GM21619 (cell line): ENCODE measurements around the gene EBI3.
"Not testable (repeated sequence)": the region's sequence is repeated elsewhere in the genome, so short reads cannot be mapped to it uniquely, and the experiment has no call there.

ENCODE experiments used
- ATAC-seq: cut with Tn5 transposase; IDR thresholded peaks from one replicate; pipeline ENCODE4 v1.9.1; 2021; ENCODE audit not compliant: unreplicated experiment

Gene EBI3

DNA sequence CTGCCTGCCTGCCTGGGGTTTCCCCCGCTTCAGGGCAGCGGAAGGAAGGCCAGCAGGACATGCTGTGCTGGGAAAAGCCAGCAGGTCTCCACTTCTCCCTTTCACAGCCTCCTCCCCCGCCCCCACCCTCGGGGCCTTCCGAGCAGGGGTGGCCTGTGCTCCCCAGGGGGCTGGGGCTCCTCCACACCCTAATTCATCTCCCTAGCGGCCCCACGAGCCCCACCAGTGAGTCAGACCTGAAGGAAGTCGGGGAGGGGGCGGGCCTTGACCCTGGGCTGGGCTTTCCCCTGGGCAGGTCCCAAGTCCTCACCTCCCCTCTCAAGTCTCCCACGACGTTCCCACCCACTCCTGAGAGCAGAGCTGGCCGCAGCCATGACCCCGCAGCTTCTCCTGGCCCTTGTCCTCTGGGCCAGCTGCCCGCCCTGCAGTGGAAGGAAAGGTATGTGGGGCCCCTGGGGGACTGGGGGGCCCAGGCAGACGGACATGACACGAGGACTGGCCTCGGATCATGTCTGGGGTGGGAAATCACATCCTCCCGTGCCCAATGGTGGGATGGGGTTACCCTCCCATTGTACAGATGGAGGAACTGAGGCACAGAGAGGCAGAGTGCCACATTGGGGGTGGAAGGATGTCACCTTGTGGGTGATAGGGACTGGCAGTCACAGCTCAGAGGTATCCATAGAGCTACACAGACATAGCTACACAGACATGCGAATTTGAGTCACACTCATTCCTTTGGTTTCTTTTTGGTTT is at the start of gene EBI3:
EBI3 (plus strand) TSS at position 345 of the 753 bp plus-strand sequence; CDS start at position 373, 28 bp downstream.
- ATAC-seq = peak; percentile 58

DNA sequence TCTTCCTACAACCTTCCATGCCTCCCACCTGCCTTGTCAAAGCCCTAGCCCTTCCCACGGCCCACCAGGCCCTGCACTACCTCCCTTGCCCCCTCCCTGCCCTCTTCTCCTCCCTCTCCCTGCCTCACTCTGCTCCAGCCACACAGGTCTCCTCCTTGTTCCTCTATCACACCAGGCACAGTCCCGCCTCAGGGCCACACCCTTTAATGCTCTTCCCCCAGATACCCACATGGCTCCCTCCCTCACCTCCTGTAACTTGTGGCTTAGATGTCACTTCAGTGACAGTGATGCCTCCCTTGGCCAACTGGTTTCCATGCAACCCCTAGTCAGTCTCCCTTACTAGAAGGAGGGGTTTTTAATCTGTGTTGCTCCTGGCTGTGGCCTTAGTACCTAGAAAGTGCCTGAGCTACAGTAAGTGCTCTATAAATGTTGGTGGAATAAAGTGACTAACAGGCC is 48.2 kb upstream of the EBI3 start:
- no peak for ATAC-seq

DNA sequence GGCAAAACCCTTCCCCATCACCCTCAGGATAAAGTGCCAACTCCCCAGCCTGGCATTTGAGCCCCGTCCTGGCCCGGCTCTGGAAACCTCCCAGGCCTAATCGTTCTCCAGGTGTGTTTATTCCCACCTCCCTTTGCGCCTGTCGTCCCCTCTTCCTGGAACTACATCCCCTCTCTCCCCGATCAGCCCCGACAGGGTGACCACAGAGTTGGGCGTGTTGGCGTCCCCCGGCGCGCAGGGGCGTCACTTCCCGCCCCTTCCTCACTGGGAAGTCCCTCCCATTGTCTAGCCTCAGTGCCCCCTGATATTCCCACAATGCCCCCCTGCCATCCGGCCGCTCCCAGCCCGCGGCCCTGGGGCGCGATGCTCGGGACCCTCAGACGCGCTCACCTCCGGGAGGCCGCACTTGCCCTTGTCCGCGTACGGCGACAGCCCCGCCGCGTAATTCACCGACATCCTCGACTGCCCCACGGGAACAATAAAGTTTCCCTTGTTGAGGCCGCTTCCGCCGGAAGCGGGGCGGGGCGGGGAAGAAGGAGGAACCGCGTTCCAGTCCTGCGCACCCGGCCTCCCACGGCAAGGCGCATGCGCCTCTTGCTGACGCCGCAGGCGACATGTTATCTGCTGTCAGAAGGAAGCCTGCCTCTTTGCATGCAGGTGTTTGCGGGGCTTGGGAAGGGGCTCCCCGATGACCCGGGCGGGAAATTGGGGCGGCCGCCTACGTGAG is 47.1 kb upstream of the EBI3 start, which contains the start of the genes ANKRD24 and SIRT6:
ANKRD24 (plus strand) TSS at position 606 of the 727 bp plus-strand sequence. CDS start 3,737 bp downstream, outside the sequence.
SIRT6 (minus strand) TSS at position 480 of the 727 bp plus-strand sequence; CDS start at position 456, 24 bp downstream.
- ATAC-seq = peak; percentile 69

DNA sequence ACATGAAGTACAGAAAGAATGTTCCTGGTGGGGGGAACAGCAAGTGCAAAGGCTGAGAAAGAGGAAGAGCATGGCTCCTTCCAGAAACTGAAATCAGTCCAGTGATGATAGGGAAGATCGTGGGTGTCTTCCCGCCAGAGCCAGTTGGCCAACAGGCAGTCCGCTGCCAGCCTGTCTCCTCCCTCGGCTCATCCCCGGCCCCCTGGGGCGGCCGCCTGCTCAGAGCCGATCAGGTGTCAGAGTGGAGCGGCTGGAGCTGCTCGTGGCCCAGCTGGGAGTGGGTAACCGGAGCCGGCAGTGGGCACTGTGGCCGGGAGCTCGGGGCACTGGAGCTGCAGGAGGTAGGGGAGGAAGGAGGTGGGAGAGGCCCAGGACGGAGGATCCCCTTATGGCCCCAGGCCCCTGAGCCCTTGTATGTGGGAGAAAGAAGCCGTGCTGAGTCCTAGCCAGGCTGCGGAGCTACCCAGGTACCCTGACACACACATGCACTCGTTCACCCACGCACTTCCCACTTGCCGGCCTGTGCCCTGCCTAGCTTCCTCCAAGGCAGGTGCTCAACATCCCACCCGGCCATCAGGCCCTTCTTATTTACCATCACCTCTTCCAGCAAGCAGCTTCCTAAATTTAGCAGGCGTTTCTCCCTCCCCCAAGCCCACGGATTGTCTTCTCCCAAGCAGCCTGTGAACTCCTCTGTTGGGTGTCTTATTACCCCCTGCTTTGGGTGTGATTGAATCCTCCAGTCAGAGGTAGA is 45.2 kb upstream of the EBI3 start:
- no peak for ATAC-seq

DNA sequence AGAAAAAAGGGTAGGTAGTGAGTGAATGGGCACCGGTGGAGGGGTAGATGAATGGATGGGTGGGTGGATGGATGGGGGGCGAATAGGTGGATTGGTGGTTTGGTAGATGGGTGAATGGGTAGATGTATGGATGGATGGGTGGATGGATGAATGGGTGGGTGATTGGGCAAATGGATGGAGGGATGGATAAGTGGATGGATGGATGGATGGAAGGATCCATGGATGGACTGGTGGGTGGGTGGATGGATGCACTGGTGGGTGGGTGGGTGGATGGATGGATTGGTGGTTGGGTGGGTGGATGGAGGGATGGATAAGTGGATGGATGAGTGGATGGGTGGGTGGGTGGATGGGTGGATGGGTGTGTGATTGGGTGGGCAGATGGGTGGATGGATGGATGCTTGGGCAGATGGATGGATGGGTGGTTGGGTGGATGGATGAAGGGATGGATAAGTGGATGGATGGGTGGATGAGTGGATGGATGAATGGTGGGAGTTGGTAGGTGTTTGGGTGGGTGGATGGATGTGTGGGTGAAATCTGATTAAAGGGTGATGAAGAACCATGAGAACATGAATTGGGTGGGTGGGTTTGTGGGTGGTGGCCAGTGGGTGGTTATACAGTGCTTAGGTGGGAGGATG is 44.5 kb upstream of the EBI3 start:
- ATAC-seq = no peak

DNA sequence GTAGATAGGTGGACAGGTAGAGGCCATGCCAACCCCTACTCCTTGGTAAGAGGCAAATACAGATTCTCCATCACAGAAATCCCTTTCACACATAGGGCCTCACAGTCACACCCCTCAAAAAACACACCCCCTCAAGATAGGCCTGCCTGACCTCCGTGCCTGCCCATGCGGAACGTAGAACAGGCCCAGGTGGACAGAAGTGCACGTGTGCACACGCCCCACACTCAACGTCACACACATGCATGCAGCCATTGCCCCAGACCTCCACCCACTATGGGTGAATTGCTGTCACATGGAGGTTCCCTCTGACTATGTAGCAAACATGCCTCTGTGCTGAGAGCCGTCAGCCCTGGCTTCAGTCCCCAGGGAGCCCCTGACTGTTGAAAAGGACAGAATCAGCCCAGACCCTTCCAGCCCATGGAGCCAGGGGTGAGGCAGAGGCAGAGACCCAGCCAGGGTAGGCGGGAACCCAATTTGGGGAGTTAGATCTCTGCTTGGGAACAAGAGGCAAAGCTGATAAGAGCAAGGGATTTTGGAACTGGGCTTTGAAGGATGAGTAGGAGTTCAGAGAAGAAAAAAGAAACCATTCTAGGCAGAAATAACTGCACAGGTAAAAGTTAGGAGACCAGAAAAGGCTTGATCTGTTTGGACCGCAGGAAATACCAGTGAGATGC is 43.8 kb upstream of the EBI3 start:
- ATAC-seq = no peak

DNA sequence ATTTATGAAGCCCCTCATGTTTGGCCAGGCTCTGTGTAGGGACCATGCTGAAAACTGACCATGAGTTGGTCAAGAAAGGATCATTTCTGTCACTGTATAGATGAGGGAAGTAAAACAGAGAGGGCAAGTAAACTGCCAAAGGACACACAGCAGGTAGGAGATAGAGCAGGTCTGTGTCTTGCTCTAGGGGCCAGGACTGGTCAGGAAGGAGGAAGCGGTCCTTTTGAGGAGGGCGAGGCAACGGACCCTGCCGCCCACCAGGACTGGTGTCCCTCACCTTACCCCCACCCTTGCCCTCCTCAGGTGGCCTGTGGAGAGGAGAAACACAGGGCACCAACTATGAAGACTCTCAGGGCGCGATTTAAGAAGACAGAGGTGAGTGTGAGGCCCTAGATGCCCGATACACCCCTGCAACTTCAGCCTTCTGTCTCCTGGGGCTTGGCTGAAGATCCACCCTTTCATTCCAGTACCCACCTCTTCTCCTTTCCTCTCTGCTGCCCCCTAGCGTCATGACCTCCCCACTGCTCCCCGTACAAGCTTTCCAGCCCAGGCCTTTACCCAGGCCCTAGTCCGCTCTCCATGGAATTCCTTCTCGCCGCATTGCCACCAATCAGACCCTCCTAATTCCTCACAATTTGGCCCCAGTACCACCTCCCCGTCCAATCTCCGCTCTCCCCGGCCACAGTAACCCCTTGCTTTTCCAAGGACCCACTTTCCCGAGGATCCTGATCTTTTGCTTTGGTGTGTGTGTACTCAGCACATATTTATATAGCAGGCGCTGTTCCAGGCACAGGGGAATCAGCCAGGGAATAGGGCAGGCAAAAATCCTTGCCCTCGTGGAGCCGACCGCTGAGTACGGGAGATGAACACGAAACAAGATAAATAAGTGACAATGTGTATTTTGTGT is 43.0 kb upstream of the EBI3 start:
- ATAC-seq = no peak

DNA sequence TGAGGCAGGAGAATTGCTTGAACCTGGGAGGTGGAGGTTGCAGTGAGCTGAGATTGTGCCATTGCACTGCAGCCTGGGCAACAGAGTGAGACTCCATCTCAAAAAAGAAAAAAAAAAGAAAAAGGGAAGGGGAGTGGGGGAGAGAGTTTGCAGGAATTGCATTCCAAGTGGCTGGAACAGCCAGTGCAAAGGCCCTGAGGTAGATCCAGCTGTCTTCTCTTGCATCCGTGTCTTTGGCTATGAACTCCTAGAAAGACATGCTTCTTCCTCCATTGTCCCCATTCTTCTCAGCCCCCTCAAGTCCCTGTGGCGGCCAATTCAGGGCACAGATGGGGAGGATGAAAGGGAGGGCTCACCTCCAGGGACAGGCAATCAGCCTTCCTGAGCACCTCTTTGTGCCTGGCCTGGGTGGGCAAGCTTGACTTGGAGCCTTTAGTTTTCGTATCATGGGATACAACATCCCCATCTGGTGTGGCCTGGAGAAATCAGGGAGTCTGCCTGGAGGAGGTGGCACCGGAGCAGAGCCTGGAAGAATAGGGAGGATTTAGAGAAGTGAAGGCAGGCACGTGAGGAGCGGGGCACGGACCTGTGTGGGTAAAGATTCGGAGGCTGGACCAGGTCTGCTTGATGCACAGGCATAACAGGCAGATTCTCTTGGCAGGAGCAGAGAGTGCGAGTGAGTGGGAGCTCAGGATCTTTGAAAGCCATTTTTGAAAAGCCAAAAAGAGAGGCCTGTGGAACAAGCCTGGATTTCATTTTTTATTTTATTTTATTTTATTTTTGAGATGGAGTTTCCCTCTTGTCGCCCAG is 41.8 kb upstream of the EBI3 start:
- ATAC-seq = no peak

DNA sequence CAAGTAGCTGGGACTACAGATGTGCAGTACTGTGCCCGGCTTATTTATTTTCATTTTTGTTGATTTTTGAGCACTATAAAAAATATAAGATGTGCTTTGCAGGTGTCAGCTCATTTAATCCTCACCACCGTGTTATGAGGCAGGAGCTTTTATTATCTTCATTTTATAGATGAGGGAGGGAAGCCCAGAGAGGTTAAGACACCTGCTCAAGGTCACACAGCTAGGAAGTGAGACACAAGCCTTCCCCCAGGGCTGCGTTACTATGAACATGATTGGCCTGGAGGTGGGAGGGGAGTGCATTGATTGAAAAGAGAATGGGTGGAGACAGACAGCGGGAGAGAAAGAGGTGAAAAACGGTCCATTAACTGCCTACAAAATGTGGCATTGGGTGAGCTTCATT is 39.7 kb upstream of the EBI3 start:
- no peak for ATAC-seq

DNA sequence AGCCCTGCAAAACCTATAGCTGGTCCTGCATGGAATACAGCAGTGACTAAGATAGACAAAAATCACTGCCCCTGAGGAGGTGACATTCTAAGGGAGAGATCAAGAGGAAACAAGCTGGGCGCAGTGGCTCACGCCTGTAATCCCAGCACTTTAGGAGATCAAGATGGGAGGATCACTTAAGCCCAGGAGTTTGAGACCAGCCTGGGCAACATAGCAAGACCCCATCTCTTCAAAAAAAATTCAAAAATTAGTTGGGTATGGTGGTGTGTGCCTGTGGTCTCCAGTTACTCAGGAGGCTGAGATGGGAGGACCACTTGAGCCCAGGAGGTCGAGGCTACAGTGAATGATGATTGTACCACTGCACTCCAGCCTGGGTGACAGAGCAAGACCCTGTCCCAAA is 36.8 kb upstream of the EBI3 start:
- not testable (repeated sequence) for ATAC-seq

DNA sequence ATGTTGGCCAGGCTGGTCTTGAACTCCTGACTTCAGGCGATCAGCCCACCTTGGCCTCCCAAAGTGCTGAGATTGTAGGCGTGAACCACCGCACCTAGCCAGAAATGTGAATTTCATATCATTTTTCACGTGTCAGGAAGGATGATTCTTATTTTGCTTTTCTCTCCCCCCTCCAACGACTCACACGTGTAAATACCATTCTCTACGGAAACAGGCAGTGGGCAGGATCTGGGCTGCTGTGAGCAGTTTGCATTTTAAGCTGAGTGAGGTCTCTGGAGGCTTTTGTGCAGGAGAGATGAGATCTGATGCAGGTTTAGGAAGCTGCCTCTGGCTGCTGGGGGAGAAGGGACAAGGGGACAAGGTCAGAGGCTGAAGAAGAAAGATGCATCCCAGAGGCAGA is 35.0 kb upstream of the EBI3 start:
- ATAC-seq = no peak

DNA sequence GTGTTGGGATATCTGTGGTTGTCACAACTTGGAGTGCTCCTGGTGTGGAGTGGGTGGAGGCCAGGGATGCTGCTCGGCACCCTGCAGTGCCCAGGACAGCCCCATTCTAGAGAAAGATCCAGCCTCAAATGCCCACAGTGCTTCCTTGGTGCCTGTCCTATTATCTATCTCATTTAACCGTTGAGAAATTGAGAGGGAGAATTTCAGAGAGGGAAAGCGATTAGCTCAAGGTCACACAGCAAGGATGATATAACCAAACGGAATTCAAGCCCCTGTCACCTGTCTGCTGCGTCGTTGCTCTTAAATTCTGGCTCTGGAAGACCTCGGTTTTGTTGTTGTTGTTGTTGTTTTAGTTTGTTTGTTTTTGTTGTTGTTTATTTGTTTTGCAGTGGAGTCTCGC is 33.3 kb upstream of the EBI3 start:
- no peak for ATAC-seq

DNA sequence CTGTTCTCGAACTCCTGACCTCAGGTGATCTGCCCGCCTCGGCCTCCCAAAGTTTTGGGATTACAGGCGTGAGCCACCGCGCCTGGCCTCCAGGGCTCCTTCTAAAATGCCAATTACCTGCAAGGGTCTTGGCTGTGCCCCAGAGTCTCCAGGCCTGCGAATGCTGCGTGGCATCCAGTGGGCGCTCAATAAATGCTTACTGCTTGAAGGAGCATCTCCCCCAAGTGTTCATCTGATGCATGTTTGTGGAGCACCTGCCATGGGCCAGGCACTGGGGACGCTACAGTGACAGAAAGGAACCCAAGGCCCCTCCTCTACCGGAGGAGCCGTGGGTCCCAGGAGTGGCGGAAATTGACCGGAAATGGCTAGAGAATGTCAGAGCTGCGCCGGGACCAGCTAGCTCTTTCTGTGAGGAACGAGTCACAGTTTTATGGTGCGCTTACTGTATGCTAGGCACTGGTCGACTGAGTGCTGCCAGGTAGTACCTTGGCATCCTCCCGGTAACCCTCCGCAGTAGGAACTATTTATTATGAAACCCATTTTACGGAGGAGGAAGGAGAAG is 32.7 kb upstream of the EBI3 start:
- ATAC-seq = no peak

DNA sequence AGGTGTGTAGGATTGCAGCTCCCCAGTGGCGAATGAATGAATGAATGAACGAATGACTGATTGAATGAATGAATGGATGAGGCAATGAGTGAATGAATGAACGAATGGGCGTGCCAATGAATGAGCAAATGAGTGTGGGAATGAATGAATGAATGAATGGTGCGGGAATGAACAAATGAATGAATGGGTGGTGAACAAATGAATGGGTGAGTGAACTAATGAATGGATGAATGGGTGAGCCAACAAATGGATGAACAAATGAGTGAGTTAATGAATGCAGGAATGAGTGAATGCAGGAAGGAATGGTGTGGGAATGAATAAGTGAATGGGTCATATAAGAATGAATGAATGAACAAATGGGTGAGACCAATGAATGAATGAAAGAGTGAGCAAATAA is 32.1 kb upstream of the EBI3 start:
- no peak for ATAC-seq

DNA sequence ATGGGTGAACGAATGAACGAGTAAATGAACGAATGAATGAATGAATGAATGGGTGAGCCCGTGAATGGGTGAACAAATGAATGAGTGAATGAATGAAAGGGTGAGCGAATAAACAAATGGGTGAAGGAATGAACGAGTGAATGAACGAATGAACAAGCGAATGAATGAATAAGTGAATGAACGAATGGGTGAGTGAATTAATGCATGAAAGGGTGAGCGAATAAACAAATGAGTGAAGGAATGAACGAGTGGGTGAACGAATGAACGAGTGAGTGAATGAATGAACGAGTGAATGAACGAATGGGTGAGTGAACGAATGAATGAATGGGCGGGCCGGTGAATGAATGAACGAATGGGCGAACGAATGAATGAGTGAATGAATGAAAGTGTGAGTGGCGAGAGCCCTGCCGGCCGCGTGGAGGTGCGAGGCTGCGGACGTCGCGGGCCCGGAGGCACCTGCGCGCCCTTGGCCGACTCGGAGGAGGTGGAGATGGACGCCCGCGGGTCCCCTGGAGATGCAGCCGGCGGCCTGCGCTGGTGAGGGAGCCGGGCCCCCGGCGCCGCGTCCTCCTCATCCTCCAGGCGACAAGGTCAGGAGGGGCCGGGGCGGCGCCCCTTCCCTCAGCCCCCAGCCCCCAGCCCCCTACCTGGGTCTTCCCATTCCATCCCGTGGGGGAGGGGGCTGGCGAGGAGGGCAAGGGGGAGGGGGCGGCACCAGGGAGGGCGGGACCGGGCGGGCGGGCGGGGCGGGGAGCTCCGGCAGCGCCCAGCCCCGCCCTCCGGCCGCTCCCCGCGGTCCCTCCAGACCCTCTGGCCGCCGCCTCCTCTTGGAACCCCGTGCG is 31.5 kb upstream of the EBI3 start:
- ATAC-seq = no peak

DNA sequence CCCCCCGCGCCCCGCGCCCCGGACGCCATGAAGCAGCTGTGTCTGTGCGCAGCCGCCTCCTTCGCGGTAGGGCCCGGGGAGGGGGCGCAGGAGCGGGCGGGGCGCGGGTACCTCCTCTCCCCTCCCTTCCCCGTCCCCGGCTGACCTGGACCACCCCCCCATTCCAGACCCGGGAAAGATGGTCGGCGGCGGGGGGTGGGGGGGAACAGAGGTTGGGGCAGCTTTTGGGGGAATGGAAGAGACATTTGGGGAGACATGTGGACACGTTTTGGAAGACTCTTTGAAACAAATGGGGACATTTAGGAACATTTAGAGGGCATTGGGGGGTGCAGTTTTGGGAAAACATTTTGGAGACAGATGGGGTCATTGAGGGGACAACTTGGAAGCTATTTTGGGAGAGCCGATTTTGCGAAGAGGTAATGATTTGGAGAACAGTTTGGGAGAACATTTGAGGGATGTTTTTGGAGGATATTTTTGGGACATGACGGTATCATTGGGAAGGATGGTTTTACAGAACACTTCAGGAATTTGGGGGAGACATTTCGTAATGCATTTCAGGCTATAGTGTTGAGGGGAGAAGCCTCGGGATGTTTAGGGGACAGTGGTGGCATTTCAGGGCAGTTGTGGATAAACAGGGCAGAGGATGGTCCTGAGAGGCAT is 30.7 kb upstream of the EBI3 start:
- no peak for ATAC-seq
